GM10266 (cell line): ENCODE measurements around the gene MFNG.

Experiments used
- DNase-seq: peaks from one replicate; pipeline ENCODE4 v3.0.0; 2012; ENCODE audit errors: extremely low spot score
- TF ChIP-seq, protein P1 (sequence below): IDR thresholded peaks from 2 replicates; pipeline ENCODE4 v1.5.1; 2012; ENCODE audit warnings: mild to moderate bottlenecking, low read depth; ENCODE audit not compliant: control insufficient read depth, insufficient read depth; ENCODE audit errors: missing control alignments

The MFNG gene

DNA sequence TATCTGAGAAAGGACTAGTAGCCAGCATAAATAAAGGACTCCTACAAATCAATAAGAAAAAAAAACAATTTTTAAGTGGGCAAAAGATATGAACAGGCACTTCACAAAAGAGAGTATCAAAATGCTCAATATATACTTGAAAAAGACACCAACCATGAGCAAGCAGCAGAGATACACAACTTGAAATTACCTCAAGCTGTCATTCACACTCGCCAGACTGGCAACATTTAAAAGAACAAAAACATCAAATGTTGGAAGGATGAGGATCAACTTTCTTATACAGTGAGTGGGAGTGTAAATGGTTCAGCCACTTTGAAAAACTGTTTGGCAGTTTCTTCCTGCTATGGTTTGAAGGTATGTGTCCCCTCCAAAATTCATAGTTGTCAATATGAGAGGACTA is 35.0 kb downstream of the MFNG start:
- no peak for DNase-seq
- TF ChIP-seq, protein P1, sequence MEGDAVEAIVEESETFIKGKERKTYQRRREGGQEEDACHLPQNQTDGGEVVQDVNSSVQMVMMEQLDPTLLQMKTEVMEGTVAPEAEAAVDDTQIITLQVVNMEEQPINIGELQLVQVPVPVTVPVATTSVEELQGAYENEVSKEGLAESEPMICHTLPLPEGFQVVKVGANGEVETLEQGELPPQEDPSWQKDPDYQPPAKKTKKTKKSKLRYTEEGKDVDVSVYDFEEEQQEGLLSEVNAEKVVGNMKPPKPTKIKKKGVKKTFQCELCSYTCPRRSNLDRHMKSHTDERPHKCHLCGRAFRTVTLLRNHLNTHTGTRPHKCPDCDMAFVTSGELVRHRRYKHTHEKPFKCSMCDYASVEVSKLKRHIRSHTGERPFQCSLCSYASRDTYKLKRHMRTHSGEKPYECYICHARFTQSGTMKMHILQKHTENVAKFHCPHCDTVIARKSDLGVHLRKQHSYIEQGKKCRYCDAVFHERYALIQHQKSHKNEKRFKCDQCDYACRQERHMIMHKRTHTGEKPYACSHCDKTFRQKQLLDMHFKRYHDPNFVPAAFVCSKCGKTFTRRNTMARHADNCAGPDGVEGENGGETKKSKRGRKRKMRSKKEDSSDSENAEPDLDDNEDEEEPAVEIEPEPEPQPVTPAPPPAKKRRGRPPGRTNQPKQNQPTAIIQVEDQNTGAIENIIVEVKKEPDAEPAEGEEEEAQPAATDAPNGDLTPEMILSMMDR, result no peak

DNA sequence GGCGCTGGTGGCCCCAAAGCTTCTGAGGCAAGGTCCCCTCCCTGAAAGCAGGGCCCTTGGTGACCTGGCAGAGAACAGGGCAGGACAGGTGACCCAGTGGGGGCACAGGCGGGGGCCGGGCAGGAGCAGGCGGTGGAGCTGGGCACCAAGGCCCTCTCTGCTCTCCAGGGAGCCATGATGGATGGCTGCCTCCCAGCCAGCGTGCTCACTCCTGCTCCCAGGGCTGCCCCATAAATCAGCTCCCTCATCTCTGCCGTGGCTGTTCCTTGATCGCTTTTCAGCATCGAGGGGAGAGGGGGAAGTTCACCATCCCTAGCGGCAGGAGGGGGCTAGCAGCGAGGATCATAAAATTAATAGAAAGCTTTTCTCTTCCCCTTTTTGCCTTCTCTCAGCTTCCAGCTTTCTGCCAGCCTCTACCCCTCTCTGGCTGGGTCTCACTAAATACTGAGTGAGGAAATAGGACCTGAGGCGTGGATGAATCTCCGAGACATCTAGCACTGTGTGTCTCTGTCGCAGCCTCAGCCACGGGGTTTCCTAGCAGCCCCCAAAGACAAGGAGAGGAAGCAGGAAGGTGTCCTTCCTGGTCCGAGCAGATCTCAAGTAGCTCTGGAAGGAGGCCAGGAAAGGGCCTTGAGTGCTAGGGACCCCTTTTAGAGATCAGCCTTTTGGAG is 36.7 kb downstream of the MFNG start:
- no peak for DNase-seq

DNA sequence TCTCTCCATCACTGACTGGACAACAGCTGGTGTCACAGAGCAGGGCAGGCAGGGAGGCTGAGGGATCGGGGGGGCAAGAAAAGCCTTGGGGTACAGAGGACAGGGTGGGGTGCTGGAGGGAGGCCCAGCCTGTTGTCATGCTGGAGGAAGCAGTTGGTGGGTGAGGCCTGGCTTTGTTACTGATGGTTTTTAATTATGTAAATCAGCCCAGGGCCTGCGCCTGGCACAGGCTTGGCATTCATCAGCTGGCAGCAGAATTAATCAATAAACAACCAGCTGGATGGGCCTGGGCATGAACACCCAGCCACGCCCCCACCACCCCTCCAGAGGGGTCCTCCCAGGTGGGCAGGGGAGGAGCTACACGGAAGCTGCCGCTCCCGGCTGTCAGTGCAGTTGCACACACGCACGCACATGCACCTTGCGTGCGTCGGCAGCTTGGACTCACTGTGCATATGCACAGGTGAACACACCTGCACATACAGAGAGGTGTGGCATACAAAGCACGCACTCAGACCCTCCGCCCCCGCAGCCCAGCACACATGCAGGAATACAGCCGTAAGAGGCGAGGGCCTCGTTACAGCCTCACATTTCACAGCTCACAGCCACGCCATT is 37.6 kb downstream of the MFNG start:
- DNase-seq, result no peak
- TF ChIP-seq, protein P1, result no peak

More for the DNA sequence above, 36.7 kb downstream of the MFNG start:
- TF ChIP-seq, protein P1, result no peak

DNA sequence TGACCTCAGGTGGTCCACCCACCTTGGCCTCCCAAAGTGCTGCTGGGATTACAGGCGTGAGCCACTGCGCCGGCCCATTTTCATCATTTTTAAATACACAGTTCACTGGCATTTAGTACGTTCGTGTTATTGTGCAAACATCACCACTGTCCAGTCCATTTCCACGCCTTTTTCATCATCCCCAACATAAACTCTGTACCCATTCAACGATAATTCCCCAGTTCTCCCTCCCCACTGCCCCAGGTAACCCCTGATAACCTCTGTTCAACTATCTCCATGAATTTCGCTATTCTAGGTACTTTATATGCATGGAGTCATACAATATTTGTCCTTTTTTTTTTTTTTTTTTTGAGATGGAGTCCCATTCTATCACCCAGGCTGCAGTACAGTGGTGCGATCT is 40.7 kb downstream of the MFNG start:
- TF ChIP-seq, protein P1, result no peak
- DNase-seq, result no peak

DNA sequence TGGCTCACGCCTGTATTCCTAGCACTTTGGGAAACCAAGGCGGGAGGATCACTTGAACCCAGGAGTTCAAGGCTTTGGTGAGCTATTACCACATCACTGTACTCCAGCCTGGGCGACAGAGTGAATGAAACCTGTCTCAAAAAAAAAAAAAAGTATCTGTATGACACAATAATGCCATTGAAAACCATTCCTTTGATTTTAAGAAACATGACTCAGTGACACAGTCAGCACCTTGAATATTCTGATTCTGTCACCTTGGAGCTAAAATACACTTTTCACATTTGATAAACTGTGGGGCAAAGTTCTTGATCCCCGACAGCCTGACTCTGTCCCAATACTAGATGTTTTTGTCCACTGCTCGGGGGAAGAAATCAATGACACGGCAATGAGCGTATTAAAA is 42.2 kb downstream of the MFNG start:
- DNase-seq, result no peak
- TF ChIP-seq, protein P1, result no peak

DNA sequence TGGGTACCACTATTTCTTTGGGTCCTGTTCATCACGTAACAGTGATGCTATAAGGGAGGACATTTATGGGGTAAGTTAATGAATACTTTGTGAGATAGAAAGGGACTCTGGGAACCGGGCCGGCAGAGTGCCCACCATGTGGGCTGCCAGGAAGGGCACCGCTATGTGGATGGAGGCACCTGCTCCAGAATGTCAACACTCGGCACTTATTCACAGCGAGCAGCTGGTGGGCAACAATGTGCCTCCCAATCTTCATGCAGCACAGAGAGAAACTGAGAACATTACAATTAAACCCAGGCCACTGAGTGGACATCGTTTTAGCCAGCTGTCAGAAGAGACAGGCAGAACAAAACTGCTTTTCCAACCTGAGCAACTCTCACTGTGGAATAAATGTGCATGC is 43.1 kb downstream of the MFNG start:
- DNase-seq, result no peak
- TF ChIP-seq, protein P1, result no peak

DNA sequence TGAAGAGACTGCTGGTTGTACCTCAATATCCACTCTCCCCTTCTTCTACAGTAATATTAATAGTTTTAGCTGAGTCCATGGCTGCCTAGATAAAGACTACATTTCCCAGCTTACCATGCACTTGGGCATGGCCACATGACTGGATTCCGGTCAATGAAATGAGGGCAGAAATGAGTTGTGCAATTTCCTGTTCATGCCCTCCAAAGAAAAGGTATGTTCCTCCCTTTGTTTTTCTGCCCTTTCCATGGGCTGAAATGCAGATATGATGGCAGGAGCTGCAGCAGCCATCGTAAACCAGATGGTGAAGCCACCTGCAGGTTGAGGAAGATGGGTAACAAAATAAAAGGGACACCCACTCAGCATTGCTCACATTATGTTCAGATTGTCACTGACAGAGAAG is 43.6 kb downstream of the MFNG start:
- DNase-seq, result no peak
- TF ChIP-seq, protein P1, result no peak
